NT2/D1 (cell line): ENCODE measurements around the gene RYR3.

Source experiments
- YY1 ChIP-seq: IDR thresholded peaks from 2 replicates; pipeline ENCODE4 v1.6.1; 2011; ENCODE audit not compliant: insufficient read length, insufficient read depth
- ZNF274 ChIP-seq: IDR thresholded peaks from 2 replicates; pipeline ENCODE4 v1.6.1; 2011; ENCODE audit warnings: mild to moderate bottlenecking, low read depth, low read length

DNA sequence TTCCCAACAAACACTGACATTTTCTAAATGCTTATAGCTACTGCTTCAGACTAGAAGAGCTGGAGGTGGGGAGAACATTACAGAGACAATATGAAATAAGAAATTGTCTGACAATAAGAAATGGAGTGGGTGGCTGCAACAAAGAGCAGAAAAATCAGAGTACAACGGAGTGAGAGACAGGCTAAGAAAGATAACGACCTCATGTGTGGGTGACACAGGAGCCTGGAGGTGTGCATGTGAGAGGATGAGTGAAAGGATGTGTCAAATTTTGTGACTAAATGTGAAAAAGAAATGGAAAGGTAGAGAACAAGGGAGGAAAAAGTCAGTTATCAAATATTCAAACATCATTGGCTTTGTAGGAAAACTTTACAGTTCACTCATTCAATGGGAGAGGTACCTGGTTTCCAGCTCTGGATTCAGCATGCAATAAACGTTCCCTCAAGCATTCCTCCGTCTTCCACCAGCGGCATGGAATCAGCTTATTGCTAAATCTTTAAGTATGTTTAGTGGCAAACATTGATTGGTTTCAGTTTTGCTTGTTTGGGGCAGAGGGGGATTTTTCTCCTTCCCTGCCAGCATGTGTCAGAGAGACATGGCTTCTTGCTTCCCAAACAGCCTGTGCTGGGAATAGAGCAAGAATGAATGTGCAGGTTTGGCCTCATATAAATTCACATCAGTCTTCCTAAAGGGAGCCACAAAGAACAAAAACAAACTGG lies 553.8 kb downstream of the RYR3 start:
- TF ChIP-seq YY1 (no peak), ZNF274 (no peak)
